Kidney (tissue), 14 donors: Measurements from ENCODE around the gene DNAH17. TPM values are rescaled to one million over a fixed set of nuclear protein-coding genes. Genes with fewer than 3 reads are reported as not detected.

ENCODE experiments used
- DNase-seq, 5 donors: peaks; one replicate each; pipeline ENCODE4 v3.0.0-alpha.2; 2013 to 2020
- FAIRE-seq: peaks from 2 replicates; lab custom pipeline; 2012; peaks lifted over from hg19 to GRCh38; lab: Jason Lieb, UNC
- H3K27ac ChIP-seq, 2 donors: one replicate each; pipeline ENCODE4 v1.7.0; 2013; ENCODE audit warnings: low read depth in 2 of 2, low read length in 2 of 2, inconsistent platforms in 1 of 2
- H3K27me3 ChIP-seq: one replicate; pipeline ENCODE4 v1.7.1; 2013; ENCODE audit warnings: low read length, inconsistent platforms; ENCODE audit not compliant: control insufficient read depth, insufficient read depth
- H3K36me3 ChIP-seq, 3 donors: one replicate each; pipeline versions ENCODE4 v1.7.0 to v1.7.1; 2013; ENCODE audit warnings: low read length in 3 of 3, control low read depth in 1 of 3, inconsistent platforms in 1 of 3; ENCODE audit not compliant: insufficient read depth in 3 of 3, control insufficient read depth in 2 of 3
- H3K4me1 ChIP-seq, 3 donors: one replicate each; pipeline versions ENCODE4 v1.7.0 to v1.7.1; 2013; ENCODE audit warnings: low read length in 3 of 3, inconsistent platforms in 1 of 3, low read depth in 1 of 3; ENCODE audit not compliant: control insufficient read depth in 2 of 3, insufficient read depth in 2 of 3
- H3K4me3 ChIP-seq, 3 donors: one replicate each; pipeline versions ENCODE4 v1.7.0 to v1.8.1; 2013; ENCODE audit warnings: low read length in 3 of 3, control low read depth in 1 of 3, inconsistent platforms in 1 of 3
- H3K9ac ChIP-seq, 3 donors: one replicate each; pipeline versions ENCODE4 v1.7.0 to v1.7.1; 2013; ENCODE audit warnings: low read length in 3 of 3, control low read depth in 1 of 3, inconsistent platforms in 1 of 3
- H3K9me3 ChIP-seq, 3 donors: one replicate each; pipeline versions ENCODE4 v1.7.0 to v1.7.1; 2013; ENCODE audit warnings: low read length in 3 of 3, control low read depth in 1 of 3, inconsistent platforms in 1 of 3; ENCODE audit not compliant: control insufficient read depth in 2 of 3, insufficient read depth in 1 of 3
- CTCF ChIP-seq: IDR thresholded peaks from 3 replicates; pipeline ENCODE4 v1.5.1; 2012; ENCODE audit warnings: mild to moderate bottlenecking, moderate library complexity, borderline replicate concordance; ENCODE audit not compliant: insufficient read depth; ENCODE audit errors: extremely low read depth
- intact Hi-C: fragments of 100-400 bp; cut with DNase I; formaldehyde crosslinking; loops from one replicate; pipeline ENCODE4 v1.11.1; 2022
- polyA plus RNA-seq: library from polyadenylated mRNA; stranded (reverse); fragments of 350-450 nt; fragmentation: Illumina TruSeq; extraction: RNeasy Lipid Tissue Mini Kit (QIAGEN cat#74804); gene quantifications from one replicate; pipeline ENCODE4 v1.2.3, GENCODE V29; 2014; ENCODE audit warnings: low read depth, low replicate concordance; ENCODE audit not compliant: insufficient read depth
- total RNA-seq: library from RNA; stranded (reverse); fragmentation: NEBNext Ultra II Directional; extraction: Animal tissue kit (Norgen Biotek cat#: 25700); gene quantifications from one replicate; pipeline ENCODE4 v1.2.1, GENCODE V29; 2021
- donor health status: control.
- donor health status: control.
- donor health status: control.
- donor health status: control.
- donor health status: control.
- donor health status: DM: yes; HTN: yes; CAD: no.
- donor health status: Normal renal cell carcinoma (clear cell type).

Gene DNAH17
- total and polyA plus RNA-seq, 2 donors from 2014 or later: 0.09 to 0.17 TPM

DNA sequence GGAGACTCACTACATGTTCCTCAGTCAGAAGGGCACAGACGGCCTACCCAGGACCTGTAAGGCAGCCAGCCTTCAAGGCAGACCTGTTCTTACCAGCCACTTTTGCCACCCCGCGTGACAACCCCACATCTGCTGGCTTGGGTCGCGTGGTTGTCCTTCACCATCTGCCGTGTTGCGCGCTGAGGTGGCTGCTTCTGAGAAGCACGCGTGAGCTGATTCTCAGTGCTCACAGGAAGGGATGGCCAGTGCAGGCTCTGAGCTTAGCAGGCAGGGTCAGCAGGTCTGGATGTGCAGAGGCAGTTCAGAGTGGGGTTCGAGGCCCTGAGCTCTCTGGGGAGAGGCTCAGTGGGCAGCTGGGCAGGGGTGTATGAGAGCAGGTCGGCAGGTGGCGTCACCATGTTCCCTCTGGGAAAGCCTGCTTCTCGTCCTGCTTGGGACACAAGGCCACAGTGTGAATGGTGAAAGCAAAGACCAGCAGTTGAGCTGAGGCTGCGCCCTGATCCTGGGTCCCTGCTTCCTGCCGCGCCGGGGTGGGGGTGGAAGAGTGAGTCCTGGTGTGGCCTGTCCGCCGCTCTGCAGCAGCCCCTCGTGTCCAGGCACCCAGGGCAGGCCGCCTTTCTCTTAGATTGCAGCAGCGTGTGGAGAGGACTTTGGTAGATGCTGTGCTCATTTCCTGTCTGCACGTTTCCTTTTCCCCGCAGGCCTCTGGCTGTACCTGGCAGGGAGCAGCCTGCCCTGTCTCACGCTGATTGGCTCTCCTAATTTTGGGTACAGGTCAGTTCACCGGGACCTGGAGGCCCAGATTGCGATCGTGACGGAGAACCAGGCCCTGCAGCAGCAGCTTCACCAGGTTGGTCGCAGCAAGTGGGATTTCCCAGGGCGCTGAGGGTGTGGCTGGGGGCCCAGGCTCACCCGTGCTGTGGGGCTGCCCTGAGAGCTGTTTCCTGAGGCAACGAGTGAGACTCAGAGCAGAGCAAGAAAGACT is 162.7 kb downstream of the DNAH17 start:
- peaks cover 0 to 38% (median 0%) of the 10 kb centered on the region in 3 donors for H3K4me1 ChIP-seq
- H3K4me3 ChIP-seq: no peak overlapping the region
- H3K9me3 ChIP-seq: no peaks in the 10 kb centered on the region
- H3K9ac ChIP-seq: peak overlapping the region in 1 of 3 donors; percentile 34
- FAIRE-seq: no peak
- peak in 1 of 5 donors; percentile 68 for DNase-seq
- TF ChIP-seq CTCF: no peak
- no peaks in the 10 kb centered on the region for H3K27me3 ChIP-seq
- peaks cover 0 to 19% (median 1%) of the 10 kb centered on the region in 3 donors for H3K36me3 ChIP-seq
- intact Hi-C loops: loop anchor here (5.0 kb wide), 1 partner anchor 47 kb away; no protein-coding TSS in a partner anchor
- H3K27ac ChIP-seq: peak overlapping the region; percentile 63 to 65

DNA sequence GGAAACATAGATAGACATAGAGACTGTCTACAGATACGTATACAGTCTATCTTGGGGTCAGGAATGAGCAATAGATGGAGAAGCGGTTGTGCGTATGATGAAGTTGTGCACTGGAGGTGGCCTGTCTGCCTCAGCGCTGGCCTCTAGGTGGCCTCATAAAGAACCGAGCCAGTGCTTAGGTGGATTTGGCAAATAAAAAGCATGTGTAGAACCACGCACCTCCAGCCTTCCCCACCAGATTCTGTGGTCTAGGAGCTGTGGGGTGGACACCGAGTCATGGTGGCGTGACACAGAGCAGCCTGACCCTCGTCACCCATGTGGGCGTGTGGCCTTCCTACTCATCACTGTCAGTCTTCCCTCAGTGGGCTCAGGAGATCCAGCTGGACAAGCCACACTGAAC is 164.8 kb downstream of the DNAH17 start:
- Histone ChIP-seq H3K4me3 (no peak overlapping the region), H3K4me1 (peaks cover 0 to 44% (median 0%) of the 10 kb centered on the region in 3 donors)
- peak in 2 of 5 donors; percentile 46 to 51 for DNase-seq

DNA sequence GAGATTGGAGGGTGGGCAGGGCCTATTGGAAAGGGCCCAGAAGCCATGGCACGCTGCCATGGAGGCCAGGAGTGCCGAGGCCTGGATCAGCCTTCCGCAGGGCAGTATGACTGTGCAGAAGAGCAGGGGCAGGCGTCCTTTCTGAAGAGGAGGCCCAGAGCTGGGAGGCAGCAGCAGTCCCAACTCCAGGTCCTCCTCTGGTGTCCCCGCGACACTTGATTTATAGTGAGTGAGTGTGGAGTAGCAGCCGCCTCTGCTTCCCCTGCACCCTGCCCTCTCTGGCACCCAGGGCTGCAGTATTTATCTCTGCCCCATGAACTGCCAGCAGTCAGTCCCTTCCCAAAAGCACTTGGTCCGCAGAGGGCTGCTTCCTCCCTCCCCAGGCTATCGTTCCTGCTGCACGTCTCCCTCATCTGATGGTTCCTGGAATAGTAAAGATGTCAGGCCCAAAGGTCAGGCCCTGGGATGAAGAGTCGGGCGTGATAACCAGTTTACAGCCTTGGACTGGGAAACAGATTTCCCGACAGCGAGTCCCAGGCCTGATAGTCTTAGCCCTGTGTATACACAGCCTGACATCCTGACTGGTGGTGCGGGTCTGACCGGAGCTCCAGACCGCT is 165.8 kb downstream of the DNAH17 start:
- peaks cover 0 to 39% (median 0%) of the 10 kb centered on the region in 3 donors for H3K4me1 ChIP-seq
- peak; percentile 41 to 93 (median 49) for DNase-seq
- peak overlapping the region in 1 of 3 donors; percentile 19 for H3K9ac ChIP-seq
- no peaks in the 10 kb centered on the region for H3K9me3 ChIP-seq
- H3K27me3 ChIP-seq: no peaks in the 10 kb centered on the region
- FAIRE-seq: no peak
- H3K4me3 ChIP-seq: no peak overlapping the region
- H3K36me3 ChIP-seq: peaks cover 0 to 17% (median 0%) of the 10 kb centered on the region in 3 donors
- intact Hi-C loops: no loop called here
- no peak for TF ChIP-seq CTCF
- H3K27ac ChIP-seq: peak overlapping the region; percentile 71 to 73

More for the DNA sequence above, 164.8 kb downstream of the DNAH17 start:
- H3K9ac ChIP-seq: no peak overlapping the region
- no peak for FAIRE-seq
- peaks cover 0 to 17% (median 0%) of the 10 kb centered on the region in 3 donors for H3K36me3 ChIP-seq
- no peaks in the 10 kb centered on the region for H3K27me3 ChIP-seq
- intact Hi-C loops: no loop called here
- TF ChIP-seq CTCF: no peak
- no peaks in the 10 kb centered on the region for H3K9me3 ChIP-seq
- peak overlapping the region in 1 of 2 donors; percentile 33 for H3K27ac ChIP-seq
